Measurements from ENCODE around the gene SERPINA12. TPM values are rescaled to one million over a fixed set of nuclear protein-coding genes. Genes with fewer than 3 reads are reported as not detected.

Gene SERPINA12
- total RNA-seq, 6 experiments from 2014 or later, result 0.26 to 2.8 (median 0.39) TPM; not detected in 3

DNA sequence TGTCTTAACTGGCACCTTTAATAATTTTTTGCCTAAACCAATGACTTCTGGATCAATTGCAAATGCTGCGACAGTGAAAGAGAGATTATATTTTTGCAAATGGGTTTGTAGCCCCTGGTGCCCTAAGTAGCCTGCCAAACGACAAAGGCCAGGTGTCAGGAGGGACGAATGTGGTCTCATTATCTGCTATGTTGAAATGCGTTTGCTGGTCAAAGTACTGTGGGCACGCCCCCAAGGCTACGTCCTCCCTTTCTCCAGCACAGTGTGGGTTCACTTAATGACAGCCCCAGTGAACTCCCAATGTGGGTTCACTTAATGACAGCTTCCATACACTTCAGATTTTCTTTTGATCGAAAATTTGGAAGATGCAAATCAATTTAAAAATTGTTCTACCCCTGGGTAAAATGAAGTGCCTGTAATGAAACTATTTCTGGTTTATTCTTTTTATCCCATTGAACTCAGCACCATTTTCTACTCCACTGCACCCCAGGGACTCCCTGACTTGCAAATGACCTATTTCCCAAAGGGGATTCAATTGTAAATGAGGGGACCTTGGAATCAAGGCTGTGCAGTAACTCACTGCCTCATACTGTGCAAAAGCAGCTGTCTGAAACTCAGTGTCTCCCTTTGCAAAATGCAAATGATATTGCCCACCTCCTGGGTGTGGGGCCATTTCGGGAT lies 58.0 kb downstream of the SERPINA12 start:
- WGBS (ENCODE audit: insufficient coverage, low coverage, low lambda C conversion rate, missing lambda C conversion rate), result 8% methylated on average over 7 of the region's 8 CpGs
- H3K36me3 ChIP-seq, result peaks cover 0 to 11% (median 0%) of the 10 kb centered on the region in 4 donors
- no peaks in the 10 kb centered on the region for H3K9me3 ChIP-seq
- no peaks in the 10 kb centered on the region for H3K27me3 ChIP-seq
- DNase-seq (peak; percentile 82 to 93 (median 88)), ATAC-seq (peak; percentile 76 to 91 (median 86))
- TF ChIP-seq POLR2A (IDR thresholded peaks at IDR 0.05) (peak; percentile 56), CTCF (IDR thresholded peaks at IDR 0.05) (no peak)
- H3K4me3 ChIP-seq, result peak overlapping the region; percentile 40 to 68 (median 55)
- intact Hi-C loops (cut with DNase I), result no loop called here
- peak overlapping the region; percentile 47 to 93 (median 59) for H3K27ac ChIP-seq
- peaks cover 0 to 41% (median 9%) of the 10 kb centered on the region in 4 donors for H3K4me1 ChIP-seq

DNA sequence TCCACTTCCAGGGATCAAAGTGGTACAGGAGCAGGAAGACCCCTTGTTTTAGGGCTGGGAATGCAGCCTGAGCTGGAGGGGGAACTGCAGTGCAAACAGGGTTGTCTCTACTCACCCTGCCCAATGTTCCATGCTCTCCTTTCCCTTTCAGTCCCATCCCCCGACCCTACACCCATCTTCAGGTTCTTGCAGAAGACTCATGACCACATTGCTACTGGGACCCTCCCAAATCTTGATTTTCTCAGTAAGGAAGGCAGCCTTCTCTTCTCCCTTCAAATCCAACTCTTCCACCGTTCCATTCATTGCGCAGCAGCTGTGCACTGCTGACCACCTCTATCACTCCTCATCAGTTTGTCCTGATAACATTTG lies 58.6 kb downstream of the SERPINA12 start:
- intact Hi-C loops (cut with DNase I), result no loop called here
- H3K4me3 ChIP-seq, result peak overlapping the region; percentile 29 to 68 (median 55)
- H3K9me3 ChIP-seq, result no peaks in the 10 kb centered on the region
- no peaks in the 10 kb centered on the region for H3K27me3 ChIP-seq
- ATAC-seq (peak in 3 of 4 donors; percentile 2 to 6 (median 2)), DNase-seq (no peak)
- H3K36me3 ChIP-seq, result peaks cover 0 to 16% (median 0%) of the 10 kb centered on the region in 4 donors
- TF ChIP-seq CTCF (IDR thresholded peaks at IDR 0.05), result no peak
- no peak for TF ChIP-seq POLR2A (IDR thresholded peaks at IDR 0.05)
- 12% methylated on average over 3 of the region's 3 CpGs for WGBS (ENCODE audit: insufficient coverage, low coverage, low lambda C conversion rate, missing lambda C conversion rate)
- peak overlapping the region in 2 of 3 donors; percentile 45 to 93 for H3K27ac ChIP-seq
- peaks cover 0 to 41% (median 9%) of the 10 kb centered on the region in 4 donors for H3K4me1 ChIP-seq

GRCh38 chr14:94449930-94450329 lies 59.3 kb downstream of the SERPINA12 start:
- no peak for ATAC-seq
- DNase-seq, result no peak
- Histone ChIP-seq H3K27ac (peak overlapping the region in 1 of 3 donors; percentile 93), H3K4me1 (peaks cover 0 to 41% (median 9%) of the 10 kb centered on the region in 4 donors), H3K27me3 (no peaks in the 10 kb centered on the region), H3K9me3 (no peaks in the 10 kb centered on the region), H3K4me3 (peak overlapping the region in 1 of 3 donors; percentile 68), H3K36me3 (peaks cover 0 to 17% (median 3%) of the 10 kb centered on the region in 4 donors)
- 85% methylated on average over 6 of the region's 6 CpGs for WGBS (ENCODE audit: insufficient coverage, low coverage, low lambda C conversion rate, missing lambda C conversion rate)
- TF ChIP-seq CTCF (IDR thresholded peaks at IDR 0.05), result no peak
- TF ChIP-seq POLR2A (IDR thresholded peaks at IDR 0.05), result no peak
- intact Hi-C loops (cut with DNase I), result loop anchor here in 1 of 2 donors (10.0 kb wide), 1 partner anchor 95 kb away; no protein-coding TSS in a partner anchor

DNA sequence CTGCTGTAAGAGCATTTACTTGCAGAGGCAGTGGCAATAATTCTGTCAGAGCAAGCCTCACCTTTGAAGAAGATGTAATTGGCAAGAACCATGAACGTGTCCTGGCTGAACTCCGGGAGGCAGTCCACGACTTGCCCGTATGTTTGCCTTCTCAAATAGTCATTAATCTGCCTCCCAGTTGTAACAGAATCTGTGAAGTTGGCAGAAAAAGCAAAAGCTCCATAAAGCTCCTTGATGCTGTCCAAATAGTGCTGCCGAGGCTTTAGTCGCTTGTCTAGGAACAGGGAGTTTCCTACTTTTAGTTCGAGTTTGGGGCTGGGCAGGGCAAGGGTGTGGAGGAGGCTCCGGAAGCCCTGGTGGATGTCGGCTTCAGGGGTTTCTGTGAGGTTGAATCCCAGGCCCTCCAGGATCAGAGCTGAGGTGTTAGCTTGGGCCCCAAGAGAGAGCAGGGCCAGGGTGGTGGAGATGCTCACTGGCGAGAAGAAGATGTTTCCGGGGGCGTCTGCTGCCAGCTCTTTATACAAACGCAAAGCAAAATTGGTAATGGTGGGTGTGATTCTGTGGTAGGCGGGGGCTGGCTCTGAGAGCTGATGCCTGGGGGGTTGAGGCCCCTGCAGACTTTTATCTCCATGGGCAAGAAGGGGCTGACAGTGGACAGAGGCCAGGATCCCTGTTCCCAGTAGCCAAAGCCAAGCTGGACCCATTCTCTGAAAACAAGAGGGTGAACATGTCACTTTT lies 61.0 kb downstream of the SERPINA12 start:
- H3K4me3 ChIP-seq, result no peak overlapping the region
- peaks cover 0 to 41% (median 9%) of the 10 kb centered on the region in 4 donors for H3K4me1 ChIP-seq
- intact Hi-C loops (cut with DNase I), result loop anchor here in 1 of 2 donors (10.0 kb wide), 1 partner anchor 97 kb away; no protein-coding TSS in a partner anchor
- H3K36me3 ChIP-seq, result peaks cover 0 to 25% (median 6%) of the 10 kb centered on the region in 4 donors
- TF ChIP-seq CTCF (IDR thresholded peaks at IDR 0.05) (no peak), POLR2A (IDR thresholded peaks at IDR 0.05) (no peak)
- peak in 2 of 3 donors; percentile 62 to 68 for DNase-seq
- WGBS (ENCODE audit: insufficient coverage, low coverage, low lambda C conversion rate, missing lambda C conversion rate), result 46% methylated on average over 12 of the region's 14 CpGs
- H3K27ac ChIP-seq, result peak overlapping the region in 1 of 3 donors; percentile 63
- no peaks in the 10 kb centered on the region for H3K27me3 ChIP-seq
- no peaks in the 10 kb centered on the region for H3K9me3 ChIP-seq
- peak in 3 of 4 donors; percentile 8 to 34 (median 18) for ATAC-seq

Data from right lobe of liver (tissue), 6 donors.